NCI-H1417 (cell line): Measurements from ENCODE around the gene ARMC5.
A peak's percentile ranks its signal among the peaks of the same experiment; 100 is the strongest.

Source experiments
- DNase-seq, 3 experiments: peaks; one replicate each; lab custom pipeline; 2025; lab: John Stamatoyannopoulos, UW

ARMC5 gene

DNA sequence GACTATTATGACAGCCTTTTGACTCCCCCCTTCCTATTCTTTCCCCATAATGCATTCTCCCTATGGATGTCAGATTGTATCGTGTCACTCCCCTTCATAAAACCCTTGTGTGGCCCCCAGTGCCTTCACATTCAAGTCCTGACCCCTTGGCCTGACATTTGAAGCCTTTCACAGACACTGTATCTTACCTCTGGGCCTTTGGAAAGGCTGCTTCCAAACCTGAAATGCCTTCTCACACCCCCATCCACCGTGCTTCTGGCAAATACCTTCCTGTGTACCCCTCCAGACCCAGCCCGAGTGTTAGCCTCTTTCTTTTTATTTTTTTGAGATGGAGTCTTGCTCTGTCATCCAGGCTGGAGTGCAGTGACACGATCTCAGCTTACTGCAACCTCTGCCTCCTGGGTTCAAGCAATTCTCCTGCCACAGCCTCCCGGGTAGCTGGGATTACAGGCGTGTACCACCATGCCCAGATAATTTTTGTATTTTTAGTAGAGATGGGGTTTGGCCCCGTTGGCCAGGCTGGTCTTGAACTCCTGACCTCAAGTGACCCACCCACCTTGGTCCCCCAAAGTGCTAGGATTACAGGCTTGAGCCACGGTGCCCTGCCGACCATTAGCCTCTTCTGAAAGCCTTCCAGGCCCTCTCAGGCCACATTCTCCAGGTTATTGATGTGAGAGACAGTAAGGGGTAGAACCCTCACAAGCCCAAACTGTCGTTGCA lies 2.1 kb downstream of the ARMC5 start:
- DNase-seq = no peak

- no peak for DNase-seq
These were observed 2.9 kb downstream of the ARMC5 start for GRCh38 chr16:31461921-31462804.

DNA sequence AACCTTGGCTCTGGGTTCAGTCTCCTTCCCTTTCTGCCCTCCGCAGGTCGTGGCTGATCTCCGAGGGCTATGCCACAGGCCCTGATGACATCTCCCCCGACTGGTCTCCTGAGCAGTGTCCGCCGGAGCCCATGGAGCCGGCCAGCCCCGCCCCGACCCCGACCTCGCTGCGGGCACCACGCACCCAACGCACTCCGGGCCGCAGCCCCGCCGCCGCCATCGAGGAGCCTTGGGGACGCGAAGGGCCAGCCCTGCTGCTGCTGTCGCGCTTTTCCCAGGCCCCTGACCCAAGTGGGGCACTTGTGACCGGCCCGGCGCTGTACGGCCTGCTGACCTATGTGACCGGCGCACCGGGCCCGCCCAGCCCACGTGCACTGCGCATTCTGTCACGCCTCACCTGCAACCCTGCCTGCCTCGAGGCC lies 5.1 kb downstream of the ARMC5 start:
- no peak for DNase-seq

DNA sequence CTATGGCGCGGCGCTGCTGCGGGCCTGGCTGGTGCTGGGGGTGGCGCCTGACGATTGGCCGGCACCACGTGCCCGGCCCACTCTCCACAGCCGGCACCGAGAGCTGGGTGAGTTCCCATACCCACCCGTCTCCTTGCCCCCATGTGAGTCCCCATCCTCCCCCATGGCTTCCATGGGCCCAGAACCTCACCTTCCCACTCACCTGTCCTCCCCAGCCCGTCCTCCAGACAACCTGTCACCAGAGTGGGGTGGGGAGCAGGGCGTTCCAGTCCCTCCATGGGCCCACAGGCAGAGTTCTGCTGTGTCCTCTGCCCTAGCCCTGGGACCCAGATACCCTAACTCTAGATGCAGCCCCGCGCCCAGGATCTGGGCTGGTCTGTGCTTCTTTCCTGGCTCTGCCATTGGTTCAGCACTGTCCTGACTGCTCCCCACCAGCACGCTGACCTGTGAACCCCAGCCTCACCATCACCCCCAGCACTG lies 5.5 kb downstream of the ARMC5 start:
- no peak for DNase-seq

- DNase-seq = no peak
These were observed 6.6 kb downstream of the ARMC5 start for GRCh38 chr16:31465788-31466370.

DNA sequence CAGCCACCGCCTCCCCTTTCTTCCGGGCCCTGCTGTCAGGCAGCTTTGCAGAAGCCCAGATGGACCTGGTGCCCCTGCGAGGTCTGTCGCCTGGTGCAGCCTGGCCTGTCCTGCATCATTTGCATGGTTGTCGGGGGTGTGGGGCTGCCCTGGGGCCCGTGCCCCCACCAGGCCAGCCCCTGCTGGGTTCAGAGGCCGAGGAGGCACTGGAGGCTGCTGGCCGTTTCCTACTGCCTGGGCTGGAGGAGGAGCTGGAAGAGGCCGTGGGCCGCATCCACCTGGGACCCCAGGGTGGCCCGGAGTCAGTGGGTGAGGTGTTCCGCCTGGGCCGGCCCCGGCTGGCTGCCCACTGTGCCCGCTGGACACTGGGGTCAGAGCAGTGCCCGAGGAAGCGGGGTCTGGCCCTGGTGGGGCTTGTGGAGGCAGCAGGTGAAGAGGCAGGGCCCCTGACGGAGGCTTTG lies 7.1 kb downstream of the ARMC5 start:
- no peak for DNase-seq

DNA sequence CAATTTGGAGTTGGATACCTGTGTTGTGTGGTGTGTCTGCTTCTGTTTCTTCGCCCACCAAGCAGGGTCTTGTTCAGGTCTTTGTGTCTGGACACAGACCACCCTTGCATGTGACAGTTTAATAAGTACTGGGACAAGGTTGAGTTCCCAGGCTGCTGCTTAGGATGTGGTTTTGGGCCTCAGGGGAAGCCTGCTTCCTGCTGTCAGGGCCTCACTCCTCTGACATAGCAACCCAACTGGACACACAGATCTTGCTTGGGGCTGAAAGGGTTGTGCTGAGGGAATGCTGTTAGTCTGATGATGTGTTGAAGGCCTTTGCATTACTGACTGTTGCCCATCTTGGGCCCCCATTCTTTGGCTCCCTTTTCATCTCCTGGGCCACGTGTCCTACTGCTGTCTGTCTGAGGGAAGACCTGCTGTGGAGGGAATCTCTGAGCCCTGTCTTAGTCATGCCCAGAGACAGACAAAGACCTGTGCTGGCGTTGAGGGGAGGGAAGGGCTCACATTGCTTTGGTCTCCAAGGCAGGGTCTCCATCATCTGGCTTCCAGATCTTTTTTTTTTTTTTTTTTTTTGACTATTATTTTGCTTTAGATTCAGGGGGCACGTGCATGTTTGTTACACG lies 8.0 kb downstream of the ARMC5 start:
- DNase-seq = no peak

DNA sequence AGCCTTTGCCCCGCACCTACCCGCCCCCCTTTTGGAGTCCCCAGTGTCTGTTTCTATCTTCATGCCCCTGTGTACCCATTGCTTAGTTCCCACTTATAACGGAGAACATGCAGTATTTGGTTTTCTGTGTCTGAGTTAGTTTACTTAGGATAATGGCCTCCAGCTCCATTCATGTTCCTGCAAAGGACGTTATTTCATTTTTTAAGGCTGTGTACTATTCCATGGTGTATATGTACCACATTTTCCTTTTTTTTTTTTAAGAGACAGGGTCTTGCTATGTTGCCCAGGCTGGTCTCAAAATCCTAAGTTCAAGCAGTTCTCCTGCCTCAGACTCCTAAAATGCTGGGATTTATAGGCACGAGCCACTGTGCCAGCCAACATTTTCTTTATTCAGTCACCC lies 8.6 kb downstream of the ARMC5 start:
- no peak for DNase-seq

DNA sequence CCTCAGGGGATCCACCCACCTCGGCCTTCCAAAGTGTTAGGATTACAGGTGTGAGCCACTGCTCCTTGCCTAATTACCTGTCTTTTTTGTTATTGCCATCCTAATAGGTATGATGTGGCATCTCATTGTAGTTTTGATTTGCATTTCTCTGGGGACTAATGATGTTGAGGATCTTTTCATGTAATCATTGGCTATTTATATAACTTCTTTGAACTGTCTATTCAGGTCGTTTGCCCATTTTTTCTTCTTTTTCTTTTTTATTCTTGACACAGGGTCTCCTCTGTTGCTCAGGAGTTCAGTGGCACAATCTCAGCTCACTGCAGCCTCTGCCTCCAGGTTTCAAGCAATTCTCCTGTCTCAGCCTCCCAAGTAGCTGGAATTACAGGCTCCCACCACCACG lies 11.3 kb downstream of the ARMC5 start:
- DNase-seq = no peak

DNA sequence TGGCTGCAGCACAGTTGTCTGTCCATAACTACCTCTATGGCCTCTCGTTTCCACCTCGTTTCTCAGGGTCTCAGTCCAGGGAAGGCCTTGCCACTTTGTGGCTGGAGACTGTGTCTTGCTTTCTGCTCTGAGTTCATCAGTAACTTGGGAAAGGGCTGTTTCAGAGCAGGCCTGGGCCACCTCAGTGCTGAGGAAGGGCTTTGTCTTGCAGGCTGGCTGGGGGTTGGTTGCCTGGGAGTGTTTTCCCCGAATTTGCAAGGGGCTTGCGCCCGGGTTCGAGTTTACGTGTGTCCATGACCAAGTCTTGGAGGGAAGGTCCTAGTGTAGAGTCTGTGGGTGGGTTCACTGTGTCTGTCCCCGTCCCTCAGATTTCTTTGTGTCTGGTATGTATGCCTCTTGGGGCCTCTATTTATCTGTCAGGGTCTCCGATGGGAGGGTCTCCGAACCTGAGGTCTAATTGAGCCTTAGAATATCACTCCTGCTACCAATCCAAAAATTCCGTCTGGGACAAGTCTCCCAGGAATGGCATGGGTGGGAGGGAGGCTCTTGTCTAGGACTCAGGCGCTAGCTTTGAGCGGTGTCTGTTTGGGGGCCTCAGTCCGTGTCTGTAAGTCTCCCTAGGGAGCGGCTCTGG lies 12.1 kb downstream of the ARMC5 start:
- DNase-seq = no peak

- DNase-seq = peak in 2 of 3 experiments; percentile 41 to 43
These were observed 12.8 kb downstream of the ARMC5 start, which contains the start of gene TGFB1I1 for GRCh38 chr16:31471875-31472708. Gene TGFB1I1, plus strand, starts transcription at chr16:31472152. Its CDS starts 37 bp downstream, at chr16:31472189.

- DNase-seq = peak in 1 of 3 experiments; percentile 36
These were observed 13.5 kb downstream of the ARMC5 start for GRCh38 chr16:31472709-31473203.

DNA sequence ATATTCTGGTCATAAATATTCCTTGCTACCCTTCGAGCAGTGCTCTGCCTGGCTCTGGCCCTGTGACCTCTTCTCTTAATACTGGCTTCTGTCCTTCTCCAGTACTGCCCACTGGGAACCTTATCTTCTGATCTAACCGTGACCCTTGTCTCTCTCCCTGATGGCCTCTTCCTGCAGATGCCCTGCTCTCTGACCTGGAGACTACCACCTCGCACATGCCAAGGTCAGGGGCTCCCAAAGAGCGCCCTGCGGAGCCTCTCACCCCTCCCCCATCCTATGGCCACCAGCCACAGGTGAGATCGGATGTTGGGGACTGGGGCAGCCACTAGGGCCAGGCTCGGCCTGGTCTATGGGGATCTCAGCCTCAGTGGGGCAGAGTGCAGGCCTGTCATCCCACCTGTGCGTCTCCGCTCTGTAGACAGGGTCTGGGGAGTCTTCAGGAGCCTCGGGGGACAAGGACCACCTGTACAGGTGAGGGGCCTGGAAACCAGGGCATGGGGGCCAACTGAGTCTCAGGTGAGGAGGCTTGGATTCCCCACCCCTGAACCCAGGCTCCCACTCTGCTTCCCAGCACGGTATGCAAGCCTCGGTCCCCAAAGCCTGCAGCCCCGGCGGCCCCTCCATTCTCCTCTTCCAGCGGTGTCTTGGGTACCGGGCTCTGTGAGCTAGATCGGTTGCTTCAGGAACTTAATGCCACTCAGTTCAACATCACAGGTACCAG lies 14.1 kb downstream of the ARMC5 start:
- DNase-seq = no peak

DNA sequence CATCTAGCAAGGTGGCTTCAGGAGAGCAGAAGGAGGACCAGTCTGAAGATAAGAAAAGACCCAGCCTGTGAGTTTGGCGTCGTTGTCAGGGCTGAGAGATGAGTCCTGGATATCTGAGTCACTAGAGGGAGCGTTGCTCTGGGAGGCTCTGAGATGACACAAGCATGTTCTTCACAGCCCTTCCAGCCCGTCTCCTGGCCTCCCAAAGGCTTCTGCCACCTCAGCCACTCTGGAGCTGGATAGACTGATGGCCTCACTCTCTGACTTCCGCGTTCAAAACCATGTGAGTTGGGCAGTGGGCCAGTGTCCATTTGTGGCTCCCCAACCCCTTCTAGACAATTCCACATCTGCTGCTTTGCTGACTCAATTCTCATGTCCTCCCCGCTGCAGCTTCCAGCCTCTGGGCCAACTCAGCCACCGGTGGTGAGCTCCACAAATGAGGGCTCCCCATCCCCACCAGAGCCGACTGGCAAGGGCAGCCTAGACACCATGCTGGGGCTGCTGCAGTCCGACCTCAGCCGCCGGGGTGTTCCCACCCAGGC lies 14.9 kb downstream of the ARMC5 start:
- no peak for DNase-seq

DNA sequence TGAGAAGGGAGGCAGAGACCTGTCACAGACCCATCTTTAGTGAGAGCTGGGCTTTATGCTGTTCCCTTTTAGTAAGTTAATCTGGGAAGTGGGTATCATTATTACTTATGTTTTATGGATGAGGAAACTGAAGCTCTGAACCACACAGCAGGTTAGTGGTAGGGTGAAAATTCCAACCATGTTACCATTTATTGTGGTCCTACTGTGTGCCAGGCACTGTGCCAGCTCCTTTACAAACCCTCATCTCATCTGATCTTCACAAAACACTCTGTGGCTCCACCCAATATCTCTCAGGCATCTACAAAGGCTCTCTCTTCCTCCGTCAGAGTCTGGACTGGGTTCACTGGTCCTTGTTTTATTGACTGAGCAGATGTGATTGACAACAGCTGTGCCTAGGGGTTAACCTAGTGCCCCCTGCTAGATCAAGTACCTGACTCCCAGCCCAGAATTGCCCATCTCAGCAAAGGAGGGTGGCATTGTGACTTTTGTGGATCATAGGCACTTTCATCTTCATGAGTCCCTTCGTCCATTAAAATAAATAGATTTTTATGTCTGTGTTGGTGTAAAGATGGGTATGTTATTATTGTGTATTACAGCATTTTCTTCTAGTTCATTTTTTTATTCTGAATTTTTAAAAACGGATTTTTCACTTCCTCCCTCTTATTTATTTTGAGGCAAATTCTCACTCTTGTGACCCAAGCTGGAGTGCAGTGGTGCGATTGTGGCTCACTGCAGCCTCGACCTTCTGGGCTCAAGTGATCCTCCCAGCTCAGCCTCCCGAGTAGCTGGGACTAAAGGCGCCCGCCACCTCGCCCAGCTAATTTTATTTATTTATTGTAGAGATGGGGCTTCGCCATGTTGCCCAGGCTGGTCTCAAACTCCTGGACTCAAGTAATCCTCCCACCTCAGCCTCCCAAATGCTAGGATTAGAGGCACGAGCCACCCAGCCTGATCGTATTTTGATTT lies 15.8 kb downstream of the ARMC5 start:
- no peak for DNase-seq

DNA sequence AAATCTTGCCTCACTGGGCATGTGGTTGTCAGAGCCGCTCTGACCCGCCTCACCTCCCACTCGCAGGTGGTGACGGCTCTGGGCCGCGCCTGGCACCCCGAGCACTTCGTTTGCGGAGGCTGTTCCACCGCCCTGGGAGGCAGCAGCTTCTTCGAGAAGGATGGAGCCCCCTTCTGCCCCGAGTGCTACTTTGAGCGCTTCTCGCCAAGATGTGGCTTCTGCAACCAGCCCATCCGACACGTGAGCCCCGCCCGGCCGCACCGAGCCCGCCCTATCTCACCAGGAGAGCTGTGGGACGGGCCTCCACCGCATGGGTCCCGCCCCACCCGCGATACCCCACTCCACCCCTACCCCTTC lies 16.6 kb downstream of the ARMC5 start:
- DNase-seq = no peak

- DNase-seq = no peak
These were observed 17.3 kb downstream of the ARMC5 start for GRCh38 chr16:31476303-31477219.
